ENCODE data around the gene BEX3.

DNA sequence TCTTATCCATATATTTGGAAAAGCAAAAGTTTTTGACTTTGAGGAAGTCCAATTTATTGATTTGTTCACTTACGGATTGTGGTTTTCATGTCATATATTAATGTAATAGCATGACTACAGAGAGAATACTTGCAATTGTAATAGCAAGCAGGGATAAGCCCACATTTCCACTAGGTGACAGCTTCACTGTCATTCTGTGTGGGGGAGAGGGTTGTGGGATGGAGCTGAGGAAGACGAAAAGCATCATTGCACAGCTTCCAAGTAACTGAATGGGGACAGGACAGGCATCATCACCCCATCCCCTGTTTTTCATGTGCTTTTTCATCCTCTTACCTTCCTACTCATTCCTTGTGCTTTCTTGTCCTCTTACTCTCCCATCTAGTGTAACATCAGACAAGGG lies 31.4 kb downstream of the BEX3 start:
- TF ChIP-seq, protein P1, sequence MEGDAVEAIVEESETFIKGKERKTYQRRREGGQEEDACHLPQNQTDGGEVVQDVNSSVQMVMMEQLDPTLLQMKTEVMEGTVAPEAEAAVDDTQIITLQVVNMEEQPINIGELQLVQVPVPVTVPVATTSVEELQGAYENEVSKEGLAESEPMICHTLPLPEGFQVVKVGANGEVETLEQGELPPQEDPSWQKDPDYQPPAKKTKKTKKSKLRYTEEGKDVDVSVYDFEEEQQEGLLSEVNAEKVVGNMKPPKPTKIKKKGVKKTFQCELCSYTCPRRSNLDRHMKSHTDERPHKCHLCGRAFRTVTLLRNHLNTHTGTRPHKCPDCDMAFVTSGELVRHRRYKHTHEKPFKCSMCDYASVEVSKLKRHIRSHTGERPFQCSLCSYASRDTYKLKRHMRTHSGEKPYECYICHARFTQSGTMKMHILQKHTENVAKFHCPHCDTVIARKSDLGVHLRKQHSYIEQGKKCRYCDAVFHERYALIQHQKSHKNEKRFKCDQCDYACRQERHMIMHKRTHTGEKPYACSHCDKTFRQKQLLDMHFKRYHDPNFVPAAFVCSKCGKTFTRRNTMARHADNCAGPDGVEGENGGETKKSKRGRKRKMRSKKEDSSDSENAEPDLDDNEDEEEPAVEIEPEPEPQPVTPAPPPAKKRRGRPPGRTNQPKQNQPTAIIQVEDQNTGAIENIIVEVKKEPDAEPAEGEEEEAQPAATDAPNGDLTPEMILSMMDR (IDR thresholded peaks at IDR 0.05), result no peak
- TF ChIP-seq POLR2A (IDR thresholded peaks at IDR 0.05), result no peak
